ENCODE measurements around the gene ATG4C.
A peak's percentile ranks its signal among the peaks of the same experiment; 100 is the strongest.

Gene ATG4C

GRCh38 chr1:62906428-62906886 lies 122.5 kb downstream of the ATG4C start:
- peak; percentile 2 for DNase-seq

- DNase-seq, result no peak
Observed at GRCh38 chr1:62908168-62908695, 124.3 kb downstream of the ATG4C start.

- DNase-seq, result peak; percentile 17
Observed at GRCh38 chr1:62912028-62912638, 128.2 kb downstream of the ATG4C start.
